Type B pancreatic cell (in vitro differentiated cells): ENCODE measurements around the gene EDA. TPM values are rescaled to one million over a fixed set of nuclear protein-coding genes. Genes with fewer than 3 reads are reported as not detected.
"Not testable (repeated sequence)": the region's sequence is repeated elsewhere in the genome, so short reads cannot be mapped to it uniquely, and the experiment has no call there.

Experiments
- DNase-seq: peaks from one replicate; pipeline ENCODE4 v3.0.0; 2021; ENCODE audit warnings: mixed read lengths; ENCODE audit not compliant: unreplicated experiment; ENCODE audit errors: extremely low spot score
- H3K27ac Mint-ChIP-seq: 2 replicates; pipeline ENCODE4 v1.8.0; 2021; ENCODE audit warnings: mild to moderate bottlenecking, mixed read lengths
- H3K27me3 Mint-ChIP-seq: 2 replicates; pipeline ENCODE4 v1.8.0; 2021; ENCODE audit warnings: mixed read lengths
- H3K36me3 Mint-ChIP-seq: 2 replicates; pipeline ENCODE4 v1.8.0; 2021; ENCODE audit warnings: mixed read lengths
- H3K4me1 Mint-ChIP-seq: one replicate; pipeline ENCODE4 v1.8.0; 2021; ENCODE audit warnings: mixed read lengths; ENCODE audit not compliant: unreplicated experiment
- H3K4me3 Mint-ChIP-seq: 2 replicates; pipeline ENCODE4 v1.8.0; 2021; ENCODE audit warnings: mild to moderate bottlenecking, mixed read lengths
- H3K9me3 Mint-ChIP-seq: 2 replicates; pipeline ENCODE4 v1.8.0; 2021; ENCODE audit warnings: mixed read lengths
- total RNA-seq: library from RNA; stranded (reverse); gene quantifications from 2 replicates; pipeline ENCODE4 v1.2.1, GENCODE V29; 2021; ENCODE audit warnings: low replicate concordance
- TF ChIP-seq, protein P1 (sequence below): fragments of 200-600 bp; sonication (generic); conservative IDR thresholded peaks from 2 replicates; pipeline ENCODE4 v1.5.0; 2021; ENCODE audit warnings: antibody characterized with exemption, mild to moderate bottlenecking

The EDA gene
- total RNA-seq, 1 donor from 2014 or later: 4.4 TPM

DNA sequence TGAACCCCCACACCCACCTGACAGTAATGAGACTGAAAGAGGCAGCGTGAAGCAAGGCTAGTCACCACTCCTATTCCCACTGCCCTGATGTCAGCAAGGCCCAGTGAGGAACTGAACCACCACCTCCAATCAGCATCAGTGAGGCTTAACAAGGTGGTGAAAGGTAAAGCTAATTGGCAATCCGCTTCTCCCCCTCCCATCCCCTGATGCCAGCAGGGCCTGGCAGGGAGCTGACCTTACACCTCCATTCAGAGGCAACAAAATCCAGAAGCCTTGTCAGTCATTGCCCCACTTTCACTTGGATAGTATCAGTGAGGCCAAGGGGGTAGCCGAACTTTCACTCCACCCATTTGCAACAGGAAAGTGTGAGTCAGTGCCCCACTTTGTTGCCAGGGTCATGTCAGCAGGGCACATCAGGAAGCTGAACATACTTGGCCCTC, 373.1 kb downstream of the EDA start:
- H3K4me1 Mint-ChIP-seq: no peaks in the 10 kb centered on the region
- DNase-seq: no peak
- H3K27me3 Mint-ChIP-seq: no peaks in the 10 kb centered on the region
- H3K36me3 Mint-ChIP-seq: no peaks in the 10 kb centered on the region
- H3K9me3 Mint-ChIP-seq: no peaks in the 10 kb centered on the region
- no peak overlapping the region for H3K27ac Mint-ChIP-seq
- TF ChIP-seq, protein P1, sequence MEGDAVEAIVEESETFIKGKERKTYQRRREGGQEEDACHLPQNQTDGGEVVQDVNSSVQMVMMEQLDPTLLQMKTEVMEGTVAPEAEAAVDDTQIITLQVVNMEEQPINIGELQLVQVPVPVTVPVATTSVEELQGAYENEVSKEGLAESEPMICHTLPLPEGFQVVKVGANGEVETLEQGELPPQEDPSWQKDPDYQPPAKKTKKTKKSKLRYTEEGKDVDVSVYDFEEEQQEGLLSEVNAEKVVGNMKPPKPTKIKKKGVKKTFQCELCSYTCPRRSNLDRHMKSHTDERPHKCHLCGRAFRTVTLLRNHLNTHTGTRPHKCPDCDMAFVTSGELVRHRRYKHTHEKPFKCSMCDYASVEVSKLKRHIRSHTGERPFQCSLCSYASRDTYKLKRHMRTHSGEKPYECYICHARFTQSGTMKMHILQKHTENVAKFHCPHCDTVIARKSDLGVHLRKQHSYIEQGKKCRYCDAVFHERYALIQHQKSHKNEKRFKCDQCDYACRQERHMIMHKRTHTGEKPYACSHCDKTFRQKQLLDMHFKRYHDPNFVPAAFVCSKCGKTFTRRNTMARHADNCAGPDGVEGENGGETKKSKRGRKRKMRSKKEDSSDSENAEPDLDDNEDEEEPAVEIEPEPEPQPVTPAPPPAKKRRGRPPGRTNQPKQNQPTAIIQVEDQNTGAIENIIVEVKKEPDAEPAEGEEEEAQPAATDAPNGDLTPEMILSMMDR: no peak
- H3K4me3 Mint-ChIP-seq: no peak overlapping the region

DNA sequence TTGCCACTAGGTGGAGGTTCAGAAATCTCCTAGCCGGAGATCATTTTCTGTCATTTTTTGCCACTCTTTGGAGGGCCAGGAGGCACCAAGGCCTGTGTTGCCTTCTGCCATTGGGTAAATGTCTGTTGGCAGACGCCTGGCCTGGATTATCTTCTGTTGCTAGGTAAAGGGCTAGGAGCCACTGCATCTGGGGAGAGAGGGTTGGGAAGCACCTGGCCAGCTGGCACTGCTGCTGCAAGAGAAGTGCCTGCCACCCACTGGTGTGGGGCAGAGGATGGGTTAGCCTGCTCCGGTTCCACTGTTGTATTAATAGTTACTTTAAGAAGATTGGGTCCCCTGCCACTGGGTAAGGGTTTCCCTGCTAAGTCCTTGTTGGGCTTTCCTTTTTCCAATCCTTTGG, 375.8 kb downstream of the EDA start:
- H3K36me3 Mint-ChIP-seq: no peaks in the 10 kb centered on the region
- no peak for DNase-seq
- no peaks in the 10 kb centered on the region for H3K27me3 Mint-ChIP-seq
- no peaks in the 10 kb centered on the region for H3K9me3 Mint-ChIP-seq
- no peak overlapping the region for H3K4me3 Mint-ChIP-seq
- H3K27ac Mint-ChIP-seq: no peak overlapping the region
- TF ChIP-seq, protein P1: no peak
- H3K4me1 Mint-ChIP-seq: no peaks in the 10 kb centered on the region

DNA sequence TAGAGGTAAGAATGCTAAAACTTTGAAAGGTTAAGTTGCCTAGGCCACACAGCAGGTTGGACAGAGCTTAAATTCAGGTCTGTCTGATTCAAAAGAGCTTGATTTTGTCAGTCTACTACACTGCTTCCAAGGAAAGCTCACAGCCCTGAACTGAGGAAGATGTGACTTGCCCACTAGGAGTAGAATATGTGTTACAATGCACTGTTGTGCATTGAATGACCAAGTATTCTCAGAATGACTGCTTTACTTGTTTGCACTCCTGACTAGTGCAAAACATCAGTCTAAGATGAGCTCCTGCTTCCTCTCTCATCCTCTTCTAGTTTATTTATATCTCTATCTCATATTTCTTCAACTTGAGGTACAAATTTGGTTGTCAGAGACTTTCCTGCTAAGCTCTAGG, 377.6 kb downstream of the EDA start:
- Mint-ChIP-seq H3K9me3 (no peaks in the 10 kb centered on the region), H3K4me1 (no peaks in the 10 kb centered on the region), H3K4me3 (no peak overlapping the region), H3K27me3 (no peaks in the 10 kb centered on the region), H3K27ac (no peak overlapping the region), H3K36me3 (no peaks in the 10 kb centered on the region)
- DNase-seq: no peak
- TF ChIP-seq, protein P1: no peak

DNA sequence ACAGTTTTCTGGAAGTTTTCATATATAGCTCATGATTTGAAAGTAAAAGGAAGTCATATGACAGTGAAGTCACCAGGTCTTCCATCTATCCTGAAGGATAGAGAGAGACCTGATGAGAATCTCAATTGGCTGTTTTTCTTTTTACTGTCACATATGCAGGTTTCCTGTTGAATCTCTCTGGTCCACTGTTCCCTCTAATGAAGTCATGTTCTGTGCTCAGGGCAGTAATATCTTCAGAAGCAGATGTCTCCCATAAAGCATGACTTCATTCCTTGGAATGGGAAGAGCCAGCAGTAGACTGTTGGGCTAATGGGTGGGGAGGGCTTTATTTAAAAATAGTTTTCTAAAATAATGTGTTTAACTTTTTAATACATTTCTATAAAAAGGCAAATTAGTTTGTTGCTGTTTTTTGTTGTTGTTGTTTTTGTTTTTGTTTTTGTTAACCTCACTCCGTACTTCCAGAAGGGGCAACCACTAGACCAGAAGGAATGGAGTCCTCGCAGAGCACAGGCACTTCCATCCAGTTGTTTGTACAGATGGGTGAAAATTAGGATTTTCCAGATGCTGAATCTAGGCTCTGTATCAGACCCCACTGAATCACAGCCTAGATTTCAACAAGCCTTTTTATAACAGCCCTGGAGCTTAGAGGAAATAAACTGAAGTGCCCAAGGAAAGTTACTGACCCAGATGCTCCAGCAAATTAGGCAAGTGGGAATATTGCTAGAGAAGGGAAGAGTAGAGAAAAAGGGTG, 379.6 kb downstream of the EDA start:
- Mint-ChIP-seq H3K4me1 (no peaks in the 10 kb centered on the region), H3K27ac (no peak overlapping the region)

DNA sequence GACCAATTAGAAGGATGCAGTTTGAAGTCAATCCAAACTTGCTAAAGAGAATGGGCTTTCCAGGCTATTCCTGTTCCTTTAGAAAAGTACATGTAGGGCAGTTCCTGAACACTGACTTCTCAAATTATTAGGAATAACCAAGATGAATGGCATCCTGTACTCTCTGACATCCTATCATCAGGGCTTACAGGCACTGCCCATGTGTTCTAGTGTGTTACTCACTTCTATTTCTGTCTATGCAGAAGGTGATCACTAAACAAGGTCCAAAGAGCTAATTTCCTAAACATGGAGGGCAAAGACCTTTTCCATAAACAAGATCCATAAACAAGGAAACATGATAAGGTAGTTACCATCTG, 380.2 kb downstream of the EDA start:
- Mint-ChIP-seq H3K27me3 (no peaks in the 10 kb centered on the region), H3K4me3 (no peak overlapping the region), H3K4me1 (no peaks in the 10 kb centered on the region), H3K9me3 (no peaks in the 10 kb centered on the region), H3K27ac (no peak overlapping the region), H3K36me3 (no peaks in the 10 kb centered on the region)
- TF ChIP-seq, protein P1: no peak
- no peak for DNase-seq

More for the DNA sequence above, 379.6 kb downstream of the EDA start:
- Mint-ChIP-seq H3K27me3 (no peaks in the 10 kb centered on the region), H3K9me3 (no peaks in the 10 kb centered on the region), H3K4me3 (no peak overlapping the region), H3K36me3 (no peaks in the 10 kb centered on the region)
- TF ChIP-seq, protein P1: no peak
- DNase-seq: no peak

DNA sequence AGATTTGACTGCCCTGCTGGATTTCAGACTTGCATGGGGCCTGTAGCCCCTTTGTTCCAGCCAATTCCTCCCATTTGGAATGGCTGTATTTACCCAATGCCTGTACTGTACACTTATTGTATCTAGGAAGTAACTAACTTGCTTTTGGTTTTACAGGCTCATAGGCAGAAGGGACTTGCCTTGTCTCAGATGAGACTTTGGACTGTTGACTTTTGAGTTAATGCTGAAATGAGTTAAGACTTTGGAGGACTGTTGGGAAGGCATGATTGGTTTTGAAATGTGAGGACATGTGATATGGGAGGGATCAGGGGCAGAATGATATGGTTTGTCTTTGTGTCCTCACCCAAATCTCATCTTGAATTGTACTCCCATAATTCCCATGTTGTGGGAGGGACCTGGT, 382.4 kb downstream of the EDA start:
- not testable (repeated sequence) for H3K27ac Mint-ChIP-seq, H3K9me3 Mint-ChIP-seq, H3K27me3 Mint-ChIP-seq, H3K4me3 Mint-ChIP-seq, H3K4me1 Mint-ChIP-seq, DNase-seq, H3K36me3 Mint-ChIP-seq
